AG04450 (cell line): Measurements from ENCODE around the gene CPN2. TPM values are rescaled to one million over a fixed set of nuclear protein-coding genes. Genes with fewer than 3 reads are reported as not detected.

Experiments used
- CTCF ChIA-PET: fragments of 300-600, 350-600 bp; formaldehyde crosslinking; extraction: SDS; loops from one replicate; lab custom pipeline; 2022; ENCODE audit warnings: antibody characterized with exemption, inconsistent platforms; lab: Charles Lee
- POLR2A ChIA-PET: fragments of 350-600 bp; formaldehyde crosslinking; extraction: SDS; loops from one replicate; lab custom pipeline; 2021; ENCODE audit warnings: antibody characterized with exemption, inconsistent platforms; lab: Yijun Ruan, JAX
- DNase-seq: peaks from one replicate; pipeline ENCODE4 v3.0.0-alpha.2; 2011; ENCODE audit warnings: low read depth, low spot score
- H3K27ac ChIP-seq: one replicate; pipeline ENCODE4 v1.5.1; 2012; ENCODE audit warnings: low read depth, low read length, control low read depth
- H3K27me3 ChIP-seq: one replicate; pipeline ENCODE4 v1.6.0; 2012; ENCODE audit warnings: low read length; ENCODE audit not compliant: control insufficient read depth, insufficient read depth
- H3K4me3 ChIP-seq: 2 replicates; pipeline ENCODE4 v1.5.1; 2011; ENCODE audit warnings: mild to moderate bottlenecking, low read depth, low read length, control low read depth
- H3K9me3 ChIP-seq: 2 replicates; pipeline ENCODE4 v1.5.1; 2012; ENCODE audit warnings: low read length; ENCODE audit not compliant: control insufficient read depth, insufficient read depth
- CTCF ChIP-seq: IDR thresholded peaks from 2 replicates; pipeline ENCODE4 v1.5.1; 2011; ENCODE audit warnings: low read depth, low read length, control low read depth, inconsistent platforms
- polyA plus RNA-seq: library from polyadenylated mRNA; depleted of rRNA; stranded (reverse); fragments of >200 nt; gene quantifications from 2 replicates; pipeline ENCODE4 v1.2.3, GENCODE V29; 2011; rRNA removed

The CPN2 gene
- polyA plus RNA-seq, 1 experiment: not detected

GRCh38 chr3:194293546-194294198 is 57.5 kb downstream of the CPN2 start:
- H3K9me3 ChIP-seq: no peaks in the 10 kb centered on the region; the same call in 1 of the 2 replicates
- POLR2A ChIA-PET: no interaction called here
- no peak for DNase-seq
- H3K4me3 ChIP-seq: no peak overlapping the region
- TF ChIP-seq CTCF: no peak
- CTCF ChIA-PET: interaction anchor here (1.6 kb wide), 1 partner anchor 22 kb away, joined by 7 read pairs; no protein-coding TSS in a partner anchor
- no peak overlapping the region for H3K27ac ChIP-seq
- peaks cover 12% of the 10 kb centered on the region for H3K27me3 ChIP-seq

GRCh38 chr3:194292331-194292730 is 58.8 kb downstream of the CPN2 start:
- Histone ChIP-seq H3K27ac (no peak overlapping the region), H3K4me3 (no peak overlapping the region), H3K9me3 (no peaks in the 10 kb centered on the region; the same call in 1 of the 2 replicates), H3K27me3 (peaks cover 19% of the 10 kb centered on the region)
- no peak for TF ChIP-seq CTCF
- no peak for DNase-seq
- ChIA-PET CTCF (no interaction called here), POLR2A (no interaction called here)

Other genes with a start within 250 kb of the CPN2 start
- gene HES1, start 215.2 kb downstream of the CPN2 start, polyA plus RNA-seq: 1.3 and 1.9 TPM in 2 replicates
- gene LRRC15, start 18.4 kb upstream of the CPN2 start, polyA plus RNA-seq: 4.9 and 5.7 TPM in 2 replicates
- gene GP5, start 47.9 kb upstream of the CPN2 start, polyA plus RNA-seq: 0.06 and 0.10 TPM in 2 replicates
- gene ATP13A3, start 135.7 kb upstream of the CPN2 start, polyA plus RNA-seq: 98.5 and 132 TPM in 2 replicates